Calu3 (cell line): ENCODE measurements around the gene LZTS2. TPM values are rescaled to one million over a fixed set of nuclear protein-coding genes. Genes with fewer than 3 reads are reported as not detected.
A peak's percentile ranks its signal among the peaks of the same experiment; 100 is the strongest.

Experiments
- BruUV-seq: library from RNA; stranded (reverse); fragments of 400-500 nt; replicated peaks from 2 replicates; lab custom pipeline; 2021; lab: Mats Ljungman, UMichigan
- CTCF ChIA-PET: fragments of 300-600 bp; sonication (Branson Sonifier 250); formaldehyde crosslinking; loops from one replicate; lab custom pipeline; 2022; ENCODE audit warnings: antibody characterized with exemption; lab: Charles Lee
- DNase-seq: peaks from one replicate; pipeline ENCODE4 v3.0.0; 2022
- H3K27ac Mint-ChIP-seq: one replicate; pipeline ENCODE4 v1.8.0; 2022; ENCODE audit warnings: mixed read lengths; ENCODE audit not compliant: unreplicated experiment
- H3K27me3 Mint-ChIP-seq: one replicate; pipeline ENCODE4 v1.8.0; 2022; ENCODE audit warnings: mixed read lengths; ENCODE audit not compliant: unreplicated experiment
- H3K36me3 Mint-ChIP-seq: one replicate; pipeline ENCODE4 v1.8.0; 2022; ENCODE audit warnings: mild to moderate bottlenecking, moderate library complexity, mixed read lengths; ENCODE audit not compliant: insufficient read depth, unreplicated experiment
- H3K4me1 Mint-ChIP-seq: one replicate; pipeline ENCODE4 v1.8.0; 2022; ENCODE audit warnings: mild to moderate bottlenecking, low read depth, mixed read lengths; ENCODE audit not compliant: unreplicated experiment
- H3K4me3 Mint-ChIP-seq: one replicate; pipeline ENCODE4 v1.8.0; 2022; ENCODE audit warnings: mild to moderate bottlenecking, low read depth, moderate library complexity, mixed read lengths; ENCODE audit not compliant: unreplicated experiment
- H3K9me3 Mint-ChIP-seq: one replicate; pipeline ENCODE4 v1.8.0; 2022; ENCODE audit warnings: low read depth, mixed read lengths; ENCODE audit not compliant: unreplicated experiment
- intact Hi-C: fragments of 100-400 bp; cut with micrococcal nuclease; formaldehyde crosslinking; loops from one replicate; pipeline ENCODE4 v1.10.0; 2022; ENCODE audit not compliant: unreplicated experiment
- total RNA-seq: library from RNA; stranded (reverse); gene quantifications from 2 replicates; pipeline ENCODE4 v1.2.3, GENCODE V29; 2022
- TF ChIP-seq, protein P1 (sequence below): fragments of 200-600 bp; IDR thresholded peaks from one replicate; pipeline ENCODE4 v1.8.0; 2022; ENCODE audit warnings: antibody characterized with exemption; ENCODE audit not compliant: unreplicated experiment

The LZTS2 gene
- total RNA-seq, 1 experiment from 2014 or later, result 23.7 TPM

DNA sequence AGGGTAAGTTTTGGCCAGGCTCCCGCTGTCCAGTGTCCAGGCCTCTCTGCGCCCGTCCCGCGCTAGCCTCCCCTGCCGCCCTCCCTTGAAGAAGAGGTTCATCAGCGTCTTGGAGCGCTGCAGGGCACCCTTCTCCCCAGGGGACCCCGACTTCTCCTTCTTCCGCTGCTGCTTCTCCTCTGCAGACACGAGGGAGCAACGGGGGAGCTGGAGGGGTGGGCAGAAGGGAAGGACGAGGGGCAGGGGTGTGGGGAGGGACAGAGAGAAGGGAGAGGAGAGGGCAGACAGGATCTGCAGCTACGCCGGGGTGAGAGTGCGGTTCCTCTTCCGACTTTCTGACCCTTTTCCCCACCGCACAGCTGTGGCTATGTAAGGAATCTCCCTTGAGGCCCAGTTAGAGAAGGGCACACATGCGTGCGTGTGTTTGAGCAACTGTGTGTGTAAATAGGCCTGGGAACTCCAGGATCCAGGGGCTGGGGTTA is 18.6 kb downstream of the LZTS2 start:
- no TSS peak for BruUV-seq
- Mint-ChIP-seq H3K27me3 (peaks cover 58% of the 10 kb centered on the region), H3K4me1 (peaks cover 5% of the 10 kb centered on the region), H3K4me3 (no peak overlapping the region), H3K36me3 (no peaks in the 10 kb centered on the region), H3K9me3 (no peaks in the 10 kb centered on the region), H3K27ac (no peak overlapping the region)
- DNase-seq, result no peak
- CTCF ChIA-PET, result interaction anchor here (1.2 to 1.4 kb wide), 2 partner anchors 13 to 21 kb away, joined by 3 to 8 read pairs; partner anchors contain the start of genes PDZD7 and SFXN3
- TF ChIP-seq, protein P1, sequence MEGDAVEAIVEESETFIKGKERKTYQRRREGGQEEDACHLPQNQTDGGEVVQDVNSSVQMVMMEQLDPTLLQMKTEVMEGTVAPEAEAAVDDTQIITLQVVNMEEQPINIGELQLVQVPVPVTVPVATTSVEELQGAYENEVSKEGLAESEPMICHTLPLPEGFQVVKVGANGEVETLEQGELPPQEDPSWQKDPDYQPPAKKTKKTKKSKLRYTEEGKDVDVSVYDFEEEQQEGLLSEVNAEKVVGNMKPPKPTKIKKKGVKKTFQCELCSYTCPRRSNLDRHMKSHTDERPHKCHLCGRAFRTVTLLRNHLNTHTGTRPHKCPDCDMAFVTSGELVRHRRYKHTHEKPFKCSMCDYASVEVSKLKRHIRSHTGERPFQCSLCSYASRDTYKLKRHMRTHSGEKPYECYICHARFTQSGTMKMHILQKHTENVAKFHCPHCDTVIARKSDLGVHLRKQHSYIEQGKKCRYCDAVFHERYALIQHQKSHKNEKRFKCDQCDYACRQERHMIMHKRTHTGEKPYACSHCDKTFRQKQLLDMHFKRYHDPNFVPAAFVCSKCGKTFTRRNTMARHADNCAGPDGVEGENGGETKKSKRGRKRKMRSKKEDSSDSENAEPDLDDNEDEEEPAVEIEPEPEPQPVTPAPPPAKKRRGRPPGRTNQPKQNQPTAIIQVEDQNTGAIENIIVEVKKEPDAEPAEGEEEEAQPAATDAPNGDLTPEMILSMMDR, result no peak
- intact Hi-C loops, result no loop called here

DNA sequence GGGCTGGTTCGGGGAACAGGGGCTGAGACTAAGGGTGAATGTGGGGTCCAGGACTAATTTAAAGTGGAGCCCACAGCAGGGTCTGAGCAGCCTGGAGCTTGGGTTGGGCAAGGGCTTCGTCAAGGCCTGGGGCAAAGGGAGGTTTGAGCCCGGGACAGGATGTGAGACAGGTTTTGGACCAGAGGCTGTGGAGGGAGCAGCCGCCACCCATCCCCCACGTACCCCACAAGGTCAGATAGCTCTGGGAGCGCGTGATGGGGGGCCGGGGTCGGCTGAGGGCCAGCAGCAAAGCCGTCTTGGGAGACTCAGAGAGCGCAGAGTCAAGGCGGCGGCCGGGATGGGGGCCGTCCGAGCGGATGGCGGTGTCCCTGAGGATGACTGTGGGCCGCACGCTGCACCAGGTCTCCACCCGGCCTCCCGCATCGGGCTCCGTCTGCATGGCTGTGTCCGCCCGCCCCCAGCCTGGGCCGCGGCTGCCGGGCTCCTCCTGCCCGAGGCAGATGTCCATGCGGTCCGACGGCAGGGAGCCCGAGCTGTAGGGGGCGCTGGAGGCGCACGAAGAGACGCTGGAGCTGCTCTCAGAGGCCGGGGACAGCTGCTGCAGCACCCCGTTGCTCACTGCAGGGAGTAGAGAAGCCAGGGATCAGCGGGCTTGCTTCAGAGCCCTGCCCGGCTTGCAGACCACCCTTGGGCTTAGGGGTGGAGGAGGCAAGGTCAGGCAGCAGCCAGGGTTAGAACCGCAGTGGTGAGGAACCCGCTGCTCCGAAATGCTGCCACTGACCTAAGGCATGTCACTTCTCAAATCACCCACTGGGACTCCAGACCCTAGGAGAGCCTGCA is 19.2 kb downstream of the LZTS2 start:
- CTCF ChIA-PET, result interaction anchor here (0.5 to 1.6 kb wide), 11 partner anchors 9 to 823 kb away, joined by 3 to 8 read pairs (median 3); partner anchors contain the start of genes PDZD7 and SFXN3
- peak; percentile 88 for DNase-seq
- TF ChIP-seq, protein P1, result peak; percentile 59
- Mint-ChIP-seq H3K4me3 (no peak overlapping the region), H3K9me3 (no peaks in the 10 kb centered on the region), H3K27me3 (peaks cover 58% of the 10 kb centered on the region), H3K4me1 (no peaks in the 10 kb centered on the region), H3K36me3 (no peaks in the 10 kb centered on the region), H3K27ac (no peak overlapping the region)
- intact Hi-C loops, result no loop called here
- no TSS peak for BruUV-seq

DNA sequence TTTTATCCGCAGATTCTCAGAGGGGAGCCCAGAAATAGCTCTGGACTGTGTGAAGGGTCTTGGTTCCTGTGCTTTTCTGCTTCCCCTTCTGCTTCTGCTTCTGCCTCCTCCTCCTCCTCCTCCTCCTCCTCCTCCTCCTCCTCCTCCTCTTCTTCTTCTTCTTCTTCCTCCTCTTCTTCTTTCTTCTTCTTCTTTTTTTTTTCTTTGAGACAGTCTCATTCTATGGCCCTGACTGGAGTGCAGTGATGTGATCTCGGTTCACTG is 19.8 kb downstream of the LZTS2 start:
- H3K4me3 Mint-ChIP-seq, result no peak overlapping the region
- no peaks in the 10 kb centered on the region for H3K9me3 Mint-ChIP-seq
- DNase-seq, result no peak
- BruUV-seq, result no TSS peak
- no peaks in the 10 kb centered on the region for H3K4me1 Mint-ChIP-seq
- TF ChIP-seq, protein P1, result no peak
- H3K27ac Mint-ChIP-seq, result no peak overlapping the region
- H3K27me3 Mint-ChIP-seq, result peaks cover 57% of the 10 kb centered on the region
- H3K36me3 Mint-ChIP-seq, result no peaks in the 10 kb centered on the region
- CTCF ChIA-PET, result interaction anchor here (0.5 to 1.6 kb wide), 9 partner anchors 9 to 123 kb away, joined by 3 to 8 read pairs (median 3); partner anchors contain the start of genes PDZD7 and SFXN3
- intact Hi-C loops, result no loop called here

DNA sequence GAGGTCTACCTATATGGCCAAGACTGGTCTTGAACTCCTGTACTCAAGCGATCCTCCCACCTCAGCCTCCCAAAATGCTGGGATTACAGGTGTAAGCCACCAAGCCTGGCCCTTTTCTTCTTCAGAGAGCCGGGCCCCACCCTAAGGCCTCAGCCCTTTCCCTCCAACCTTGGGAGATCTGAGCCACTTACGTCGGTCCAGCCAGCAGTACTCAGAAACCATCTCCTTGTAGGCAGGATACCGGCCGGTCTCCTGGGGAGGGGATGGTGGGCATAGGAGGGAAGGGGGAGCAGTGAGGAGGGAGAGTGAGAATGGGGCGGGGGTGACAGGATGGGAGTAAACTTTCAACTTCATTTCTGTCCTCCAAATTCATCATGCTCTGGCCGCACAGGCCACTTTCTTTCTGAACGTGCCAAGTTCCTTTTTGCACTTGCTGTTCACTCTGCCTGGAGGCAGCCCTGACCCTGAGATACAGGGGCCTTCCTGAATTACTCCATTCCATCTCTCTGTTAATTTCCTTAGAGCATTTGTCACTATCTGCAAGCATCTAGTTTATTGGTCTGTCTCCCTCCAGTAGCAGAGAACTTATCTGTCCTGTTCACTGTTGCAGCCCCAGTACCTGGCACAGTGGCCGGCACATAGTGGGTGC is 20.9 kb downstream of the LZTS2 start:
- H3K4me1 Mint-ChIP-seq, result no peaks in the 10 kb centered on the region
- H3K36me3 Mint-ChIP-seq, result no peaks in the 10 kb centered on the region
- no peak overlapping the region for H3K27ac Mint-ChIP-seq
- no peak overlapping the region for H3K4me3 Mint-ChIP-seq
- TF ChIP-seq, protein P1, result no peak
- intact Hi-C loops, result no loop called here
- H3K9me3 Mint-ChIP-seq, result no peaks in the 10 kb centered on the region
- no TSS peak for BruUV-seq
- no peak for DNase-seq
- peaks cover 46% of the 10 kb centered on the region for H3K27me3 Mint-ChIP-seq
- CTCF ChIA-PET, result no interaction called here
